Measurements from ENCODE around the gene AHCYL2.
"Not testable (repeated sequence)": the region's sequence is repeated elsewhere in the genome, so short reads cannot be mapped to it uniquely, and the experiment has no call there.

The AHCYL2 gene

GRCh38 chr7:129438839-129439651 lies 214.2 kb downstream of the AHCYL2 start:
- H3K79me2 ChIP-seq = no peaks in the 10 kb centered on the region
- no peak overlapping the region for H2AFZ ChIP-seq
- no peak overlapping the region for H3K4me2 ChIP-seq (ENCODE audit: low read length)
- H3K4me1 ChIP-seq = no peaks in the 10 kb centered on the region
- H3K27me3 ChIP-seq (ENCODE audit: control insufficient read depth, insufficient read depth, low read length) = no peaks in the 10 kb centered on the region
- H3K27ac ChIP-seq = no peak overlapping the region
- no peak overlapping the region for H3K9ac ChIP-seq
- H3K4me3 ChIP-seq (ENCODE audit: low read depth, low read length) = no peak overlapping the region
- TF ChIP-seq, protein P1, sequence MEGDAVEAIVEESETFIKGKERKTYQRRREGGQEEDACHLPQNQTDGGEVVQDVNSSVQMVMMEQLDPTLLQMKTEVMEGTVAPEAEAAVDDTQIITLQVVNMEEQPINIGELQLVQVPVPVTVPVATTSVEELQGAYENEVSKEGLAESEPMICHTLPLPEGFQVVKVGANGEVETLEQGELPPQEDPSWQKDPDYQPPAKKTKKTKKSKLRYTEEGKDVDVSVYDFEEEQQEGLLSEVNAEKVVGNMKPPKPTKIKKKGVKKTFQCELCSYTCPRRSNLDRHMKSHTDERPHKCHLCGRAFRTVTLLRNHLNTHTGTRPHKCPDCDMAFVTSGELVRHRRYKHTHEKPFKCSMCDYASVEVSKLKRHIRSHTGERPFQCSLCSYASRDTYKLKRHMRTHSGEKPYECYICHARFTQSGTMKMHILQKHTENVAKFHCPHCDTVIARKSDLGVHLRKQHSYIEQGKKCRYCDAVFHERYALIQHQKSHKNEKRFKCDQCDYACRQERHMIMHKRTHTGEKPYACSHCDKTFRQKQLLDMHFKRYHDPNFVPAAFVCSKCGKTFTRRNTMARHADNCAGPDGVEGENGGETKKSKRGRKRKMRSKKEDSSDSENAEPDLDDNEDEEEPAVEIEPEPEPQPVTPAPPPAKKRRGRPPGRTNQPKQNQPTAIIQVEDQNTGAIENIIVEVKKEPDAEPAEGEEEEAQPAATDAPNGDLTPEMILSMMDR (IDR thresholded peaks at IDR 0.05) = no peak
- no peaks in the 10 kb centered on the region for H3K9me3 ChIP-seq (ENCODE audit: control insufficient read depth, low read length)
- no peaks in the 10 kb centered on the region for H3K36me3 ChIP-seq (ENCODE audit: control insufficient read depth, insufficient read depth, low read length)

- Histone ChIP-seq H3K27ac (no peak overlapping the region), H3K79me2 (no peaks in the 10 kb centered on the region), H3K9ac (no peak overlapping the region), H3K4me1 (no peaks in the 10 kb centered on the region), H3K27me3 (ENCODE audit: control insufficient read depth, insufficient read depth, low read length) (no peaks in the 10 kb centered on the region), H2AFZ (no peak overlapping the region), H3K36me3 (ENCODE audit: control insufficient read depth, insufficient read depth, low read length) (no peaks in the 10 kb centered on the region), H3K4me2 (ENCODE audit: low read length) (no peak overlapping the region), H3K4me3 (ENCODE audit: low read depth, low read length) (no peak overlapping the region), H3K9me3 (ENCODE audit: control insufficient read depth, low read length) (no peaks in the 10 kb centered on the region)
- TF ChIP-seq, protein P1 (IDR thresholded peaks at IDR 0.05) = no peak
These were observed 215.3 kb downstream of the AHCYL2 start for GRCh38 chr7:129439963-129440625.

- Histone ChIP-seq H3K4me1 (no peaks in the 10 kb centered on the region), H3K27ac (no peak overlapping the region), H3K27me3 (ENCODE audit: control insufficient read depth, insufficient read depth, low read length) (no peaks in the 10 kb centered on the region), H3K79me2 (no peaks in the 10 kb centered on the region), H3K9me3 (ENCODE audit: control insufficient read depth, low read length) (no peaks in the 10 kb centered on the region), H3K9ac (no peak overlapping the region), H2AFZ (no peak overlapping the region), H3K4me2 (ENCODE audit: low read length) (no peak overlapping the region), H3K36me3 (ENCODE audit: control insufficient read depth, insufficient read depth, low read length) (no peaks in the 10 kb centered on the region), H3K4me3 (ENCODE audit: low read depth, low read length) (no peak overlapping the region)
- TF ChIP-seq, protein P1 (IDR thresholded peaks at IDR 0.05) = no peak
These were observed 218.8 kb downstream of the AHCYL2 start for GRCh38 chr7:129443612-129444011.

- H3K4me1 ChIP-seq; H3K9ac ChIP-seq; H3K36me3 ChIP-seq (ENCODE audit: control insufficient read depth, insufficient read depth, low read length); H2AFZ ChIP-seq; H3K4me3 ChIP-seq (ENCODE audit: low read depth, low read length); H3K27ac ChIP-seq; H3K9me3 ChIP-seq (ENCODE audit: control insufficient read depth, low read length); H3K4me2 ChIP-seq (ENCODE audit: low read length); H3K27me3 ChIP-seq (ENCODE audit: control insufficient read depth, insufficient read depth, low read length); H3K79me2 ChIP-seq: not testable (repeated sequence)
These were observed 219.9 kb downstream of the AHCYL2 start for GRCh38 chr7:129444776-129445175.

- H3K27me3 ChIP-seq (ENCODE audit: control insufficient read depth, insufficient read depth, low read length); H2AFZ ChIP-seq; H3K79me2 ChIP-seq; H3K27ac ChIP-seq; H3K4me3 ChIP-seq (ENCODE audit: low read depth, low read length); H3K4me2 ChIP-seq (ENCODE audit: low read length); H3K9me3 ChIP-seq (ENCODE audit: control insufficient read depth, low read length); H3K4me1 ChIP-seq; H3K9ac ChIP-seq; H3K36me3 ChIP-seq (ENCODE audit: control insufficient read depth, insufficient read depth, low read length): not testable (repeated sequence)
These were observed 222.1 kb downstream of the AHCYL2 start for GRCh38 chr7:129446925-129447324.

DNA sequence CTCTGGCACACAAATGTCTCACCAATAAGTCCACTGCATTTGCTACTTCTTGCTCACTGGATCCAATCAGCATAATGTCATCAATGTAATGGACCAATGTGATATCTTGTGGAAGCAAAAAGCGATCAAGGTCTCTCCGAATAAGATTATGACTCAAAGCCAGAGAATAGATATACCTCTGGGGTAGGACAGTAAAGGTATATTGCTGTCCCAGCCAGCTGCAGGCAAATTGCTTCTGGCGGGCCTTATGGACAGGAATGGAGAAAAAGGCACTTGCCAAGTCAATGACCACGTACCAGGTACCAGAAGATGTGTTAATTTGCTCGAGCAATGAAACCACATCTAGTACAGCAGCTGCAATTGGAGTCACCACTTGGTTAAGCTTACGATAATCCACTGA lies 222.6 kb downstream of the AHCYL2 start:
- not testable (repeated sequence) for H3K4me2 ChIP-seq (ENCODE audit: low read length); H3K79me2 ChIP-seq; H3K4me3 ChIP-seq (ENCODE audit: low read depth, low read length); H3K27ac ChIP-seq; H3K27me3 ChIP-seq (ENCODE audit: control insufficient read depth, insufficient read depth, low read length); H3K36me3 ChIP-seq (ENCODE audit: control insufficient read depth, insufficient read depth, low read length); H3K9me3 ChIP-seq (ENCODE audit: control insufficient read depth, low read length); H3K9ac ChIP-seq; H2AFZ ChIP-seq; H3K4me1 ChIP-seq

- not testable (repeated sequence) for H3K9ac ChIP-seq; H3K9me3 ChIP-seq (ENCODE audit: control insufficient read depth, low read length); H3K4me2 ChIP-seq (ENCODE audit: low read length); H3K36me3 ChIP-seq (ENCODE audit: control insufficient read depth, insufficient read depth, low read length); H3K27ac ChIP-seq; H3K79me2 ChIP-seq; H2AFZ ChIP-seq; H3K27me3 ChIP-seq (ENCODE audit: control insufficient read depth, insufficient read depth, low read length); H3K4me1 ChIP-seq; H3K4me3 ChIP-seq (ENCODE audit: low read depth, low read length)
These were observed 223.8 kb downstream of the AHCYL2 start for GRCh38 chr7:129448608-129449007.
